ENCODE results near the gene MLYCD. TPM values are rescaled to one million over a fixed set of nuclear protein-coding genes. Genes with fewer than 3 reads are reported as not detected.

MLYCD gene
- total and polyA plus RNA-seq, 9 donors = 4.4 to 11.8 (median 7.6) TPM

- H3K27me3 ChIP-seq = no peaks in the 10 kb centered on the region
- no peak for DNase-seq
- no peaks in the 10 kb centered on the region for H3K36me3 ChIP-seq
- peaks cover 1% of the 10 kb centered on the region for H3K4me1 ChIP-seq (ENCODE audit: insufficient read depth)
- H3K9me3 ChIP-seq = no peaks in the 10 kb centered on the region
- 91 to 93% (median 91%) methylated on average over 13 of the region's 13 CpGs for WGBS, 3 donors
- H3K27ac ChIP-seq = no peak overlapping the region
- no peak overlapping the region for H3K4me3 ChIP-seq
- intact Hi-C loops (cut with DNase I) = no loop called here
- TF ChIP-seq POLR2A (IDR thresholded peaks at IDR 0.05) (no peak), EP300 (IDR thresholded peaks at IDR 0.05) (no peak), CTCF (IDR thresholded peaks at IDR 0.05) (no peak)
These were observed 12.5 kb upstream of the MLYCD start for GRCh38 chr16:83886199-83886971.

GRCh38 chr16:83887080-83887479 is 11.8 kb upstream of the MLYCD start:
- Histone ChIP-seq H3K27ac (no peak overlapping the region), H3K4me3 (no peak overlapping the region), H3K27me3 (no peaks in the 10 kb centered on the region), H3K9me3 (no peaks in the 10 kb centered on the region), H3K4me1 (ENCODE audit: insufficient read depth) (peaks cover 1% of the 10 kb centered on the region), H3K36me3 (no peaks in the 10 kb centered on the region)
- no peak for TF ChIP-seq POLR2A (IDR thresholded peaks at IDR 0.05)
- TF ChIP-seq EP300 (IDR thresholded peaks at IDR 0.05) = no peak
- intact Hi-C loops (cut with DNase I) = no loop called here
- no peak for DNase-seq
- 22 to 52% (median 29%) methylated on average over 8 of the region's 8 CpGs for WGBS, 3 donors

- Histone ChIP-seq H3K27ac (no peak overlapping the region), H3K4me1 (ENCODE audit: insufficient read depth) (peaks cover 1% of the 10 kb centered on the region), H3K4me3 (no peak overlapping the region), H3K36me3 (no peaks in the 10 kb centered on the region), H3K9me3 (no peaks in the 10 kb centered on the region), H3K27me3 (no peaks in the 10 kb centered on the region)
- intact Hi-C loops (cut with DNase I) = no loop called here
- TF ChIP-seq POLR2A (IDR thresholded peaks at IDR 0.05) (no peak), CTCF (IDR thresholded peaks at IDR 0.05) (no peak)
- 58 to 70% (median 66%) methylated on average over 8 of the region's 8 CpGs for WGBS, 3 donors
- no peak for DNase-seq
These were observed 11.4 kb upstream of the MLYCD start for GRCh38 chr16:83887564-83887963.

- H3K36me3 ChIP-seq = no peaks in the 10 kb centered on the region
- no peak for DNase-seq
- H3K4me3 ChIP-seq = no peak overlapping the region
- H3K9me3 ChIP-seq = no peaks in the 10 kb centered on the region
- H3K27me3 ChIP-seq = no peaks in the 10 kb centered on the region
- intact Hi-C loops (cut with DNase I) = no loop called here
- H3K4me1 ChIP-seq (ENCODE audit: insufficient read depth) = peaks cover 1% of the 10 kb centered on the region
- H3K27ac ChIP-seq = no peak overlapping the region
- TF ChIP-seq POLR2A (IDR thresholded peaks at IDR 0.05) = no peak
- no peak for TF ChIP-seq EP300 (IDR thresholded peaks at IDR 0.05)
- TF ChIP-seq CTCF (IDR thresholded peaks at IDR 0.05) = no peak
- 16 to 22% (median 17%) methylated on average over 4 of the region's 4 CpGs for WGBS, 3 donors
These were observed 10.3 kb upstream of the MLYCD start for GRCh38 chr16:83888672-83889044.

- TF ChIP-seq EP300 (IDR thresholded peaks at IDR 0.05) (no peak), POLR2A (IDR thresholded peaks at IDR 0.05) (no peak), CTCF (IDR thresholded peaks at IDR 0.05) (no peak)
- WGBS, 3 donors = 94 to 98% (median 96%) methylated on average over 5 of the region's 5 CpGs
These were observed 8.6 kb upstream of the MLYCD start for GRCh38 chr16:83890359-83890758.

More at GRCh38 chr16:83890359-83890758, 8.6 kb upstream of the MLYCD start:
- intact Hi-C loops (cut with DNase I) = no loop called here
- Histone ChIP-seq H3K36me3 (no peaks in the 10 kb centered on the region), H3K27ac (no peak overlapping the region), H3K4me3 (no peak overlapping the region), H3K4me1 (ENCODE audit: insufficient read depth) (peaks cover 1% of the 10 kb centered on the region), H3K9me3 (no peaks in the 10 kb centered on the region), H3K27me3 (no peaks in the 10 kb centered on the region)
- DNase-seq = no peak

All from ovary (tissue), 9 donors.